SIG-M5 (cell line): ENCODE data around the gene ARID1B.

Experiments used
- DNase-seq: peaks from one replicate; lab custom pipeline; 2025; lab: John Stamatoyannopoulos, UW

Gene ARID1B

DNA sequence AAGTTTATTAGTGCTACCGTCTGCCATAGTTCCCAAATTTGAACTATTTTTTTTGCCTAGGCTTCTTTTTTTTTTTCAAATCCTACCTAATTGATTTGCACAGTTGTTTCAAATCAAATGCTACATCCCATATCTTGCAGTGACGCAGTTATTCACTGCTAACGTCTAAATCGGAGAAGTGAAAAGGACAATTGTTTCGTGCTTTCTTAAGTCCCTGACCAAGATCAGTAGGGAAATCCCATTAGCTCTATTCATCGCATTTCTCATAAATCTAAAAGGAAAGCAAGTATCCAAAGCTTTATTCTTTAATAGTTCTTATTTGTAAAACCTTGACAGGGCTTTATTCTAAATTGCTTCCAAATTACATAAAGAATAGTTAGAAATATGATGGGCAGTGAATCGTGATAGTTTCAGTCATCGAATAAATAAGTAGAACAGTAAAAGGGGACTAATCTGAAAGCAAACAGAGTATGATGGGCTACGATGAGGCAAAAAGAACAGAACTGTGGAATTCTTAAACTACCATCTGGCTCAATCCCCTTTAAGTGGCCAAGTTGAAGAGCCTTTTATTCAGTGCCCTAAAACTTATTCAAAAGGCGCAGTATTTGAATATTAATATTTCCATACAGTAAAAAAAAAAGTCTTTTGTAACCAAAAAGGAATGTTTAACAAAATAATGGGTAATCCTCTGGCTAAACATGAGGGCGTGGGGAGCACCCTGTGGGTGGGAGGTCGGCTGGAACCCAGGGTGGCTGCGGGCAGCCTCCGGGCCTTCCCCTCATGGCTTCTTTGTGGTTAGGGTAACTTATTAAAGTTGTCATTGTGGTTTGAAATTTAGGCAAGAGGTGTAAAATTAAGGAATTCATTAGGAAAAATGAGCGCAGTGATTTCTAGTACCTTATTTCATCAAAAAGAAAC, 3.0 kb upstream of the ARID1B start:
- no peak for DNase-seq

DNA sequence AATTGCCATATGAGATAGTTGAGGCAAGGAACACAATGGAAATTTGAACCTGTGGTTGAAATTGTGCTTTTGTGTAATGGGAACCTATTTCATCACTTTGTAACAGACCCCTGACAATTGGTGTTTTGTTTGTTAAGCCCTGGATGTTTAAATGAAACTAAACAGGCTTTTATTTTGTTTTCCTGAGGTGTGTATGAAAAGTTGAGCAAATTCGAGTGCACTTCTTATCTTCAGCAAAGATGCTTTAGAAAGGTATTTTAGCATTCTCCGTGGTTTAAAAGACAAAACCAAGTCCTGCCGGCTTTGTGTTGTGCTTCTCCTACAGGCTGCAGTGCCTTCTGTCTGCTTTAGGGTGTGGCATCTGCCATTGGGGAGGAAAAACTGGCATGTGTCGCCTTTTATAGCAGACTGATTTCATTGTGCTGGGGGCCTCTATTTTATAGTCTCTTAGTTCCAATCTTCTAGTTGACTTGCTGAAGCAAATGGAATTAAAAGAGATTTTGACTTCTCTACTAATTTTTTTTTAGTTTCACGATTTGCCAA, 2.2 kb upstream of the ARID1B start:
- no peak for DNase-seq

DNA sequence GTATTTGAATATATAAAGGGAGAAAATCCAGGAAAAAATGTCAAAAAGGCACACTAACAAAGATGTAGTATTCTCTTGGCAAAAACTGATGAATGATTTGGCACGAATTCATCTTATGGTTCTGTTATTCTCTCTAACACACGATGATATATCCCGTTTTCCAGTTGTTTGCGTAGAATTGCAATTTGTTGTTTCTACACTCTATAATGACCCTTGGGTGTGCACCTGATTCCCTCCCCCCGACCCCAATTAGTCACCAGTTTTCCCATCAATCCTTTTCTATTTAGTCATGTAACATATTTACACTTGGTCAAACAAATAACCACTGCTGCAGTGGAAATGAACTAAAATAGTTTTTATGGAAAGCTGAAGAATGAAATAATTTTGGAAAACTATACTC, 1.5 kb upstream of the ARID1B start:
- DNase-seq, result no peak

DNA sequence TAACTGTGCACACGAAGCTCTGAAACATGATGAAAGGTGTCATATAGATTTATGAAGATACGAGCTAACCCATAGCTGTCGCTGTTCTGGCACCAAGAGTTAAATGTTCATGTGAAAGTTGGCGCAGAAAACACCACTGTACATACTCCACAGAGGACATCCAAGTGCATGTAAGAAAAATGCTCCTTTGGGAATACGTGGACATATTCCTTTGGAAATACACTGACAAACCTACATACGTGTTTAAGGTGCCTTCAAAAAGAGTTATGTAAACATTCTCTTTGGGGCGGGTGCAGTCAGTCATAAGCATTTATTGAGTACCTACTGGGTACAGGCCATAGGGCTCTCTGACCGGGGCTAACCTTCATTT, 723 bp upstream of the ARID1B start:
- no peak for DNase-seq

DNA sequence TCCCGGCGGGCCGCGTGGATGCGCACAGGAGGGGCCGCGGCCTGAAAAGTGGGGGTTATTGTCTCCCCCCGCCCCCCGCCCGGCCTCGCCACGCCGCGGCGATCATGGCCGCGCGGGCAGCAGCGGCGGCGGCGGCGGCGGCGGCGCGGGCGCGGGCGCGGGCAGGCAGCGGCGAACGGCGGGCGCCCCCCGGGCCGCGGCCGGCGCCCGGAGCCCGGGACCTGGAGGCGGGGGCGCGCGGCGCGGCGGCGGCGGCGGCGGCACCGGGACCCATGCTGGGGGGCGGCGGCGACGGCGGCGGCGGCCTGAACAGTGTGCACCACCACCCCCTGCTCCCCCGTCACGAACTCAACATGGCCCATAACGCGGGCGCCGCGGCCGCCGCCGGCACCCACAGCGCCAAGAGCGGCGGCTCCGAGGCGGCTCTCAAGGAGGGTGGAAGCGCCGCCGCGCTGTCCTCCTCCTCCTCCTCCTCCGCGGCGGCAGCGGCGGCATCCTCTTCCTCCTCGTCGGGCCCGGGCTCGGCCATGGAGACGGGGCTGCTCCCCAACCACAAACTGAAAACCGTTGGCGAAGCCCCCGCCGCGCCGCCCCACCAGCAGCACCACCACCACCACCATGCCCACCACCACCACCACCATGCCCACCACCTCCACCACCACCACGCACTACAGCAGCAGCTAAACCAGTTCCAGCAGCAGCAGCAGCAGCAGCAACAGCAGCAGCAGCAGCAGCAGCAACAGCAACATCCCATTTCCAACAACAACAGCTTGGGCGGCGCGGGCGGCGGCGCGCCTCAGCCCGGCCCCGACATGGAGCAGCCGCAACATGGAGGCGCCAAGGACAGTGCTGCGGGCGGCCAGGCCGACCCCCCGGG, 637 bp downstream of the ARID1B start:
- no peak for DNase-seq

DNA sequence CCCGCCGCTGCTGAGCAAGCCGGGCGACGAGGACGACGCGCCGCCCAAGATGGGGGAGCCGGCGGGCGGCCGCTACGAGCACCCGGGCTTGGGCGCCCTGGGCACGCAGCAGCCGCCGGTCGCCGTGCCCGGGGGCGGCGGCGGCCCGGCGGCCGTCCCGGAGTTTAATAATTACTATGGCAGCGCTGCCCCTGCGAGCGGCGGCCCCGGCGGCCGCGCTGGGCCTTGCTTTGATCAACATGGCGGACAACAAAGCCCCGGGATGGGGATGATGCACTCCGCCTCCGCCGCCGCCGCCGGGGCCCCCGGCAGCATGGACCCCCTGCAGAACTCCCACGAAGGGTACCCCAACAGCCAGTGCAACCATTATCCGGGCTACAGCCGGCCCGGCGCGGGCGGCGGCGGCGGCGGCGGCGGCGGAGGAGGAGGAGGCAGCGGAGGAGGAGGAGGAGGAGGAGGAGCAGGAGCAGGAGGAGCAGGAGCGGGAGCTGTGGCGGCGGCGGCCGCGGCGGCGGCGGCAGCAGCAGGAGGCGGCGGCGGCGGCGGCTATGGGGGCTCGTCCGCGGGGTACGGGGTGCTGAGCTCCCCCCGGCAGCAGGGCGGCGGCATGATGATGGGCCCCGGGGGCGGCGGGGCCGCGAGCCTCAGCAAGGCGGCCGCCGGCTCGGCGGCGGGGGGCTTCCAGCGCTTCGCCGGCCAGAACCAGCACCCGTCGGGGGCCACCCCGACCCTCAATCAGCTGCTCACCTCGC, 1.5 kb downstream of the ARID1B start:
- DNase-seq, result no peak

DNA sequence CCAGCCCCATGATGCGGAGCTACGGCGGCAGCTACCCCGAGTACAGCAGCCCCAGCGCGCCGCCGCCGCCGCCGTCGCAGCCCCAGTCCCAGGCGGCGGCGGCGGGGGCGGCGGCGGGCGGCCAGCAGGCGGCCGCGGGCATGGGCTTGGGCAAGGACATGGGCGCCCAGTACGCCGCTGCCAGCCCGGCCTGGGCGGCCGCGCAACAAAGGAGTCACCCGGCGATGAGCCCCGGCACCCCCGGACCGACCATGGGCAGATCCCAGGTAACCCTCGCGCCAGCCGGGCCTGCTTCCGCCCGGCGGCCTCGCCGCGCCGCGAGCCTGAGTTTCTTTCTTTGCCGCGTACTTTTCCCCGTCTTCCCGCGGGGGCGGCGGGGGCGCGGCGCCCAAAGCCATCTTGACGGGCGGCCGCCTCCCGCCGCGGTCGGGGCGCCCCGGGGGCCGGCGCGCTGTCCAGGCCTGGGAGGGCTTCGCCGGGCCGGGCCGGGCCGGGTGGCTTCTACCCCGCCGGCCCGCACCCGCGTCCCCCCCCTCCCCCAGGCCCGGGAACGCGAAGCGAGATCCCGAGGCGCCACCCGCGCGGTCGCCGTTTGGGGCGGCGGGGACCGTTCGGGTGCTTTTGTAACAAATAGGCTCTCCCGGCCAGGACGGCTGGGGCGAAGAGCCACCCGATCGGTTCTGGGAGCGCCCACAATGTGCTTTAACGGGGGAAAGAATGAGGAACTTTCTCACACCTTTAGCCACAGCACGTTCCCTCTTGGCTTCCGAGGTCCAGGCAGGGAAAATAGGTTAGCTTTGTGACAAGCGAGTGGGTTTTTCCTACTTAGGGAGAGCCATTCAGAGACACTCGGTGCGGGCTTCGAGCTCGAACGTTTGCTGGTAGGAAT, 2.3 kb downstream of the ARID1B start:
- no peak for DNase-seq

DNA sequence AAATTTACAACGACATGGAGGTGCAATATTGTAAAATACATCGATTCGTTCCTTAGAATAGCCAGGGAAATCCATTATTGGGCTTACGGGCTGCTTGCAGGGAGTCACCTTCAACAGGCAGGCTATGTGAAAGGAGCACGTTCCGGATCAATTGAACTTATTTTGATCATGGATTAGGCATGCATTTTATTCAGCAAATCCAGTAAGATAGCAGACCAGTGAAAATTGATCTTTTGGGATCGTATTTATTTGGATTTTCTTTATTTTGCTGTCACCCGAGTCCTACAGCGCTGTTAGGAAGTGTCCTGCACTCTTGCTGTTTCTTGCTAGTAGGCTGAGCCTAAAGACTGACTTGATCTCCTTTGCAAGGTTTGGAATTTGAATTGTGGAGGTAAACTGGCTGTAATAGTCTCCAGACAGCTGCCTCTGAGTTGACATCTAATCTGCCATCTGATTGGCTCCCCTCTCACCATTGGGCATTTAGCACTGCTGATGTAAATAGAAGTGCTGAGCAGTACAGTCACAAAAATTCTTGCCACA, 3.0 kb downstream of the ARID1B start:
- DNase-seq, result peak; percentile 32

DNA sequence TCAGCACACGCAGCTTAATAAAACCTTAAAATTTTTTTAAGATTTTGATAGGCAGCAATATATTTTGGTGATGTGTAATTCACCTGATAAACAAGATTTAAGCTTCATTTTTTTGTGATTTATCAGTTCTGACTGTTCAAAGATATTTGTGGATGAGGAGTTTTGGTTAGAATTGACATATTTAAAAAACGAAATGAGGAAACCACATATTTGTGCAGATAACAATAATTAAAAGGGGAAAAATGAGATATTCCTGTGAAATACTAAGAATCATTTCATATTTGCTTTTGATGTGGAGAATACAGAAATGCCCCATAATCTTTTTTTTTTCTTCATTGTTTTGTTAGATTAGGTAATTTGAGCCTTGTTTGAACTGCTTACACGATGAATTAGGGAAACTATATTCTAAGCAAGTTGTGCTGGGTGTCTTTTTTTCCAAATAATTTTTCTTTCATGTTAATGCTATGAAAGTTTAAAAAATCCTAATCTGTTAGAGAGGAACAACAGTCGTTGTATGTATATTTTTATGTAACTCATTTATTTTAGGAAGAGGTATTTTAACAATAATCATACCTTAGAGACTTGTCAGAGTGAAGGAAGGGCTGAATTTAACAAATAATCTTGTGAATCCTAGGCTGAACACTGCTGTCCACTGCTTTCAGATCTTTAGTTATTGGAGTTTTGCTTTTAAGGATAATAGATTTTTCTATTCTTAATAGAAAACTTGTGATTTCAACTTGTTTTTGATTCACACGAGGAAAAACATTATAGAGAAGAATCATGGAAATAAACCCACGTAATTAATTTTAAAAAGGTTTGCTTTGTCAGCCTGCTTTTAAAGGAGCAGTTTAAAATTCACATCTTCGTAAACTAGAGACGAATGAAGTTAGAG, 4.0 kb downstream of the ARID1B start:
- no peak for DNase-seq

DNA sequence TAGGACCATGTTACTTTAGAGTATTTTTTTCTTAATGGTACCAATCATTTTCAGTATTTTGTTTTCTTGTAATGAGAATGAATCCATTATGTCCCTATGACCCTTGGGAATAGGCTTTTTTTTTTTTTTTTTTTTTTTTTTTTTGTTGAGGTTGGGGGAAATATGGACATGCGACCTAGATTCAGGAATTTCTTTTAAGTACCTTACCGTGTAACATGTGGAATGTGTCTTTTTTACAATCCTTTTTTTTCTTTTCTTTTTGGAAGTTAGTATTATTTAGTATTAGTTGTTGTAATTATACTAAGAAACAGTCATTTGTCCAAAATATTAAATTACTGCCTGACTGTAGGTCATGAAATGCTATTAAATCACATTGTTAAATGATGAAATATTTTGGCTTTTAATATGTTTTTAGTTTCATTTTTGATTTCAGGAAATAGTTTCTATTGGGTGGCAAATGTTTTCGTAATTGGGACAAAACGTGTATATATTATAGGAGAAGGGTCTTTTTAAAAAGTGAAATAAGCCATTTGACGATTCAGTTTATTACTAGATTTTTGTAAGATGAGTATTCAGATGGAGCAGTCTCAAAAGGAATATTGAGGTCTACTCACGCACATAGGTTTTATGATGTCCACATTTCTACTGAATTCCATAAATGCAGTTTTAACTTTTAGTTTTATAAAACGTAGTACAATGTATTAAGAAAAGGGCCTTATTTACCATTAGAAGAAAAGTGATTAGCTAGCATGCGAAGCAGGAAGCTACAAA, 4.9 kb downstream of the ARID1B start:
- DNase-seq, result no peak

DNA sequence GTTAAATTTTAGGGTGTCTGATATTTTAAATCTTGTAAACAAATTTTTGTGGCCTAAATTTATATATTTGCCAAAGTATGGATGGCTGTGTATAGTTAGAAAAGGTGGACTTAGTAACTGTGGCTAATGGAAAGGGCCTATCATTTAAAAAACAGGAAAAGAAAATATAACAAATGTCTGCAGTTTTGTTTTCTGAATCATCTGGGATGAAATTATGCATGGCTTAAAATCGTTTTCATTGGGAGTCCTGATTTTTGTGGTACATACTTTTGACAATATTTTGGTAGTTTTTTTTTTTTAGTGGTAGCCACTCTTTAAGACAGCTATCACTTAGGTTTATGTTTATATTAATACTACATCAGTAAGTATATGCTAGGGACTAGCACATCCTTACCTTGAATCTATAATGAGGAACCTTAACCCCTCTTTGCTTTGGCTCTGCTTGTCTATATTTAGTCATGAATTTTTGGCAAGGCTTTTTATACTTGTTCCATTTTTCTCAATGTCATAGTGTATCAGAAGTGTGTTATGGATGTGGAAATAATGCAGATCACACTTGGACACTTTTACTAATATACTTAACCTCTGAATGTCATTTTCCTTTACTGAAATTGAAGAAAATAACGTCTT, 5.6 kb downstream of the ARID1B start:
- DNase-seq, result no peak

DNA sequence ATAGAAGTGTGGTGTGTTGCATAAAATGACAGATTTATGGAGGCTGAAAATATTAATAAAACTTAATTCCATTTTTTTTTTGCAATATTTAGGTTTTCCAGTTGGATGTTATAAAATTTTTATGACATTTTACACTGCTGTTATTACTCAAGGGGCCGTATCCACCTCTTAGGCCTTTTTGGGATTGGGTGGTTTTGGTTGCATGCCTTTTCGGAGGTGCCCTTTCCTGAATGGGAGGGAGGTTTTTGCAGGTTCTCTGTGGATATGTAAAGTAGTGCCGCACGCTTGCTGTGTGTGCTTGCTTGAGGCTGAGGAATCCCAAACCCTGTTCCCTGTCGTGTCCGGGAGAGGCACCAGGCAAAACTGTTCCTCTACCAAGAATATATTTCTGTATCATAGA, 6.8 kb downstream of the ARID1B start:
- DNase-seq, result no peak

DNA sequence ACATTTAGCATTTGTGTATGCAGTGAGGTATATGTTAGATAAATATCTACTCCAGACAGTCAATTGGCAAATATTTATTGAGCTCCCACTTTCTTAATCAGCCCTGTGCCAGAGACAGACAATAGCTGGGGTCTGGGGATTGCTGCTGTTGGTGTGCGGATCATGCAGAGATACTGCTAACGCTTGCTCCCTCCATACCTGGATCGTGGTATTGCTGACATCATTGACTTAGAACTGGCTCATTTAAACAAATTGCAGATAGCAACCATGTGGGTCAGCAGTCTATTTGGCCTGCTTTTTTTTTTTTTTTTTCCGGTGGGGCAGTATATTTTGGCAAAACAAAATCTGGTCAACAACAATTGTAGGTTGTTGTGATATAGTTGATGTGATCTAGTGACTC, 9.5 kb downstream of the ARID1B start:
- DNase-seq, result no peak

DNA sequence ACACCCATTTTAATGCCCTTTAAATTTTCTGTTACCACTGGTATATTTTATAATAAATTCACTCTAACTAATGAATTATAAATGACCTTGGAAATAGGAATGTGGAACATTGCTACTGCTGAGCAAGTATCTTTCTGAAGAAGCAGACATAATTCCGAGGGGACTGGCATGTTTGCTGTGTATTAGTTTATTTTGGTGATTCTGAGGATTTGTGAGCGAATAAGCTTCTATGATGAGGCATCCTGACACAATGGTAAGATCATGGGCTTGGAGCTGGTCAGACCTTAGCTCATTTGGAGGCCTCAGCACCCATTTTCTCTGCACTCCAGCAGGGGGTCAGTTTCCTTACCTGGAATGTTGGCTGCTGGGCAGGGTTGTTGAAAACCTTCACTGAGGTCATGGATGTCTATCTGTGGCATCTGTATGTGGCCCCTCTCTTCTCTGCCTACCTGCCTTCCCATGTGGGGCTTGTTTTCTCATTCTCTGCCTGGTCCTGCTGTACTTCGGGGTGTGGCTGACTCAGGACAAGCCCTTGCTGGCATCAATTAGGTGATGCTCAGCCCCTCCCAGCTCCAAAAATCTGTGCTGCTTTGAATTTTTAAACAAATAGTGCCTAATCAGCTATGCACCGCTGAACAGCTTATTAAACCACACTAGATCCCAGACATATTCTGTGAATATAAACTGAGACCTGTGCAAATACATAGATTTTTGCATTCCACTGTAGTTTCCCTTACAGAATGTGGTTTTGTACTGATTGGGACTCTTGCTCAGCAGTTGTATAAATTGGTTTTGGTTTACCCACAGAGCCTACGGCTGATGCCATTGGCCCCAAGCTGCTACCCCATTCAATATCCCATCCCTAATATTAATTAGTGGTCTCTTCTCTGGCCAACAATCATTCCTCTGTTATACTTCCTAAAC, 10.7 kb downstream of the ARID1B start:
- DNase-seq, result no peak

DNA sequence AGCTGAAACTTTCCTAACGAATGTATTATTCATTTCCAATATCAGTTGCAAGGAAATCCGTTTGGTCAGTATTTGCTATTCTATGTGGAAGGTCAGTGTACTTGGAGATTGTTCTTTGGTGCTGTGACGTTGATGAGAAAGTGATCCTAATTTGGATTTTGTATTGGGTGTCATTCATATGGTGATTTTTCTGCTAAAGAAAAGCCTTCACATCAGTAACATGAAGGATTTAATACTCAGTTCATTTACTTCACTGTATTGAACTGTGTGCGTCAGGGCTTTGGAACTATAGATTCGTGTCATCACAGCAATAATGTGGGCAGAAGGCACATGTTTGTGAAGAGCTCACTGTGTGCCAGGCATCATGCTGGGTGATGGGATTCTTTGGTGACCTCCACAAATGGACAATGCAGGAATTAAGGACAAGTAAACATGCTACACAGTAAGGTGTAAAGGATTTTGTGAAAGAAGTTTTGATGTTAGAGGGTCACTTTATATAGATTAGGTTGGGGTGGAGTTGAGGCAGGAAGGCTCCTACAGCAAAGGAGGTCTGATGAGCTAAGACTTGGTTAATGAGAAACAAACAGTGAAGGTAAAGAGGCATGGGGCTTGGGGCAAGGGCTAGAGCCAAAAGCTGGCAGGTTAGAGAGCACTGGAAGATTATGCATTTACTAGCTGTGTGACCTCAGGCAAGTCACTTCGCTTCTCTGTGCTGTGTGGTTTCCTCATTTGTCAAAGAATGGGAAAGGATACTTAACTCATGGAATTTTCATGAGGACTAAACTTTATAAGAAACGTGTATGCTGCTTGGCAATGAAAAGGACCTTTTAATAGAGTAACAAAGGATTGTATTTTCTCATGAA, 12.1 kb downstream of the ARID1B start:
- no peak for DNase-seq

DNA sequence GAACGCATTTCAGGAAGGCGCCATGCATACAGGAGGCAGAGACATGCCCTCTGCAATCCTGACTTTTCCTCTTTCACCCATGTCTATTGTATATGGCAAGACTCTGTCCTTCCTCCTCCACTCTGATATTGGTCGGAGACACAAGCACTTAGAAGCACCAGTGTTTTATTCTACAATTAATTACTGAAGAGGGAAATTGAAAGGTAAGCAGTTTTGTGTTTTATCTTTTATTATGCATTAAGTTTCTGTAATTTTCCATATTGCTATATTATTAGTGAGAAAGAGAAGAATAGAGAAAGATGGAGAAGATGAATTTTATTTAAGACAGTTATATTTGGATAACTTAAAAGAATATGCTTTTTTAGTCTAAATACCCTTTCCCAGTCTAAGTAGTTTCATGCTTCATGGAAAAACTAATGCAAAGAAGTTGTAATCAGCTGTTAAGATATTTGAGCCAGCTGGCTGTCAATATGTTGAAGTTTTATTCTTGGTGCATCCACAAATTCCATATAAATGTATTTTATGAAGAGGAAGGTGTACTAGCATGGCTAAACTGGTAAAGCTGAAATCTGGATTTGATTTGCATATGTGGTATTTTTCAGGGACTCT, 13.6 kb downstream of the ARID1B start:
- no peak for DNase-seq
